Measurements from ENCODE around the gene CAST.

The CAST gene

GRCh38 chr5:96637196-96637595 is 25.0 kb upstream of the CAST start:
- TF ChIP-seq CTCF (IDR thresholded peaks at IDR 0.05) = no peak

- no peak for TF ChIP-seq CTCF (IDR thresholded peaks at IDR 0.05)
Measured at GRCh38 chr5:96638561-96638960, 23.6 kb upstream of the CAST start.

GRCh38 chr5:96640696-96641095 is 21.5 kb upstream of the CAST start:
- TF ChIP-seq CTCF (IDR thresholded peaks at IDR 0.05) = no peak

- TF ChIP-seq CTCF (IDR thresholded peaks at IDR 0.05) = no peak
Measured at GRCh38 chr5:96641368-96642280, 20.6 kb upstream of the CAST start.

- no peak for TF ChIP-seq CTCF (IDR thresholded peaks at IDR 0.05)
Measured at GRCh38 chr5:96642281-96642640, 19.9 kb upstream of the CAST start.

- no peak for TF ChIP-seq CTCF (IDR thresholded peaks at IDR 0.05)
Measured at GRCh38 chr5:96645091-96645490, 17.1 kb upstream of the CAST start.

GRCh38 chr5:96648023-96648422 is 14.2 kb upstream of the CAST start:
- TF ChIP-seq CTCF (IDR thresholded peaks at IDR 0.05) = no peak

Measured in LNCAP (cell line).